HepG2 (cell line): ENCODE results near the gene TPSD1. TPM values are rescaled to one million over a fixed set of nuclear protein-coding genes. Genes with fewer than 3 reads are reported as not detected.

ENCODE experiments used
- ATAC-seq: fragments of 200-7000 bp; cut with Tn5 transposase; 3 replicates; pipeline ENCODE4 v1.9.1; 2020; ENCODE audit warnings: mild to moderate bottlenecking, moderate library complexity
- BruUV-seq: library from RNA; stranded (reverse); fragments of 400-500 nt; replicated peaks from 2 replicates; lab custom pipeline; 2021; lab: Mats Ljungman, UMichigan
- CTCF ChIA-PET: fragments of 300-600 bp; formaldehyde crosslinking; extraction: SDS; loops from one replicate; lab custom pipeline; 2021; ENCODE audit warnings: low total read pairs, inconsistent platforms, low intra/inter-chr PET ratio; lab: Yijun Ruan, JAX
- POLR2A ChIA-PET: fragments of 350-600 bp; sonication (Branson Sonifier 250); formaldehyde crosslinking; loops from one replicate; lab custom pipeline; 2020; ENCODE audit warnings: antibody characterized with exemption, inconsistent platforms; lab: Yijun Ruan, JAX
- DNase-seq: peaks from one replicate; pipeline ENCODE4 v3.0.0-alpha.2; 2015; ENCODE audit warnings: low spot score
- FAIRE-seq: peaks from 3 replicates; lab custom pipeline; 2011; peaks lifted over from hg19 to GRCh38; lab: Jason Lieb, UNC
- H2AFZ ChIP-seq: one replicate; pipeline ENCODE4 v1.6.1; 2011; ENCODE audit warnings: low read length, inconsistent platforms
- H3K27ac ChIP-seq: fragments of 300-600 bp; 3 replicates; pipeline ENCODE4 v1.8.0; 2011; ENCODE audit warnings: mixed run types, mild to moderate bottlenecking, mixed read lengths, low read length, inconsistent platforms; ENCODE audit not compliant: insufficient read depth; ENCODE audit errors: extremely low read length
- H3K27me3 ChIP-seq, 2 experiments: fragments of 200-600 bp in 1 of 2; 2 replicates in 1 of 2; 3 replicates in 1 of 2; pipeline versions ENCODE4 v1.6.0 to v1.8.0; 2011; ENCODE audit warnings: low read length in 2 of 2, mild to moderate bottlenecking in 2 of 2, moderate library complexity in 2 of 2, inconsistent platforms in 1 of 2; ENCODE audit not compliant: insufficient read depth in 2 of 2, control insufficient read depth in 1 of 2
- H3K36me3 ChIP-seq, 2 experiments: fragments of 200-600 bp in 1 of 2; replicated peaks in 1 of 2; 2 replicates in 1 of 2; 3 replicates in 1 of 2; pipeline versions ENCODE4 v1.5.1 to v1.8.0; 2011; ENCODE audit warnings: low read length in 2 of 2, inconsistent platforms in 1 of 2; ENCODE audit not compliant: insufficient read depth in 2 of 2, control insufficient read depth in 1 of 2
- H3K4me1 ChIP-seq: 2 replicates; pipeline ENCODE4 v1.5.1; 2012; ENCODE audit warnings: low read length, inconsistent platforms; ENCODE audit not compliant: insufficient read depth
- H3K4me2 ChIP-seq: 2 replicates; pipeline ENCODE4 v1.6.0; 2011; ENCODE audit warnings: low read depth, low read length, inconsistent platforms
- H3K4me3 ChIP-seq, 3 experiments: fragments of 200-600 bp in 1 of 3; sonication (generic), shearing (Covaris generic) in 1 of 3; replicated peaks in 1 of 3; 2 replicates each; pipeline ENCODE4 v1.5.1; 2011 to 2016; ENCODE audit warnings: low read length in 3 of 3, inconsistent platforms in 2 of 3, low read depth in 2 of 3, mild to moderate bottlenecking in 2 of 3, control low read depth in 1 of 3, mixed read lengths in 1 of 3; ENCODE audit not compliant: insufficient read depth in 1 of 3
- H3K79me2 ChIP-seq: one replicate; pipeline ENCODE4 v1.6.1; 2011; ENCODE audit warnings: low read length, inconsistent platforms; ENCODE audit not compliant: insufficient read depth
- H3K9ac ChIP-seq: 2 replicates; pipeline ENCODE4 v1.6.0; 2011; ENCODE audit warnings: mild to moderate bottlenecking, low read depth, low read length, inconsistent platforms; ENCODE audit not compliant: insufficient read depth
- H3K9me3 ChIP-seq: 2 replicates; pipeline ENCODE4 v1.5.1; 2012; ENCODE audit warnings: mild to moderate bottlenecking, low read length
- H4K20me1 ChIP-seq: 2 replicates; pipeline ENCODE4 v1.6.0; 2011; ENCODE audit warnings: inconsistent platforms, mild to moderate bottlenecking, low read length, moderate library complexity; ENCODE audit not compliant: insufficient read depth
- ASH2L ChIP-seq: fragments of 300-600, 200-600 bp; sonication (generic); IDR thresholded peaks from 2 replicates; pipeline ENCODE4 v1.7.0; 2017; ENCODE audit warnings: low read depth, mild to moderate bottlenecking, moderate library complexity, mixed read lengths, low read length; ENCODE audit not compliant: insufficient read length
- CBFB ChIP-seq: sonication (generic); formaldehyde crosslinking; IDR thresholded peaks from 2 replicates; pipeline ENCODE4 v1.4.0; 2020; ENCODE audit warnings: missing genetic modification reagents
- CREB1 ChIP-seq, 2 experiments: fragments of 450-650 bp in 1 of 2; IDR thresholded peaks; 2 replicates each; pipeline ENCODE4 v1.6.1; 2016 to 2017; ENCODE audit warnings: control low read depth in 1 of 2, mild to moderate bottlenecking in 1 of 2, missing compliant biosample characterization in 1 of 2, missing genetic modification characterization in 1 of 2
- ZFP1 ChIP-seq: IDR thresholded peaks from 2 replicates; pipeline ENCODE4 v1.6.1; 2016
- ZNF331 ChIP-seq: sonication (generic); formaldehyde crosslinking; IDR thresholded peaks from 2 replicates; pipeline ENCODE4 v1.4.0; 2020; ENCODE audit warnings: missing genetic modification reagents
- ZNF382 ChIP-seq: sonication (generic); formaldehyde crosslinking; IDR thresholded peaks from 2 replicates; pipeline ENCODE4 v1.5.0; 2020; ENCODE audit warnings: missing genetic modification reagents, mild to moderate bottlenecking, borderline replicate concordance
- WGBS: methylation state at CpG from one replicate; pipeline ENCODE4 v1.1.6; 2017; ENCODE audit warnings: low lambda C conversion rate; 5-methylcytosine and 5-hydroxymethylcytosine counted together
- in situ Hi-C: cut with HindIII; loops from 2 replicates; pipeline ENCODE4 v1.10.0; 2017; ENCODE audit warnings: low pct_unique_long_range_greater_than_20kb; ENCODE audit not compliant: extremely low pct_ligation_motif_present
- intact Hi-C: fragments of 100-400 bp; cut with micrococcal nuclease; formaldehyde crosslinking; loops from one replicate; pipeline ENCODE4 v1.10.0; 2022; ENCODE audit not compliant: unreplicated experiment
- polyA plus RNA-seq, 8 experiments: library from polyadenylated mRNA; depleted of rRNA in 3 of 8; stranded (reverse) in 7 of 8; unstranded in 1 of 8; fragments of >200 nt; fragmentation: Illumina TruSeq in 4 of 8; extraction: Trizol in 4 of 8; gene quantifications; 2 replicates each; pipeline versions ENCODE4 v1.2.1 to v1.2.3, GENCODE V29; 2011 to 2016; ENCODE audit warnings: low read depth in 4 of 8, missing spikeins in 1 of 8, mixed read lengths in 1 of 8; ENCODE audit not compliant: insufficient read depth in 1 of 8
- total RNA-seq, 5 experiments: library from RNA; depleted of rRNA; stranded (reverse); fragments of >200 nt; fragmentation: Illumina TruSeq; extraction: Trizol; gene quantifications; 2 replicates each; pipeline ENCODE4 v1.2.3, GENCODE V29; 2016; ENCODE audit warnings: low read depth in 1 of 5
- TF ChIP-seq, protein P1 (sequence below): sonication (generic); formaldehyde crosslinking; IDR thresholded peaks from 2 replicates; pipeline ENCODE4 v1.5.1; 2020; ENCODE audit warnings: missing genetic modification reagents, mild to moderate bottlenecking, borderline replicate concordance
- TF ChIP-seq, protein P2 (sequence below): sonication (generic); formaldehyde crosslinking; IDR thresholded peaks from 2 replicates; pipeline ENCODE4 v1.5.0; 2020; ENCODE audit warnings: missing genetic modification reagents, mild to moderate bottlenecking, borderline replicate concordance
- TF ChIP-seq, protein P3 (sequence below): sonication (generic); formaldehyde crosslinking; IDR thresholded peaks from 2 replicates; pipeline ENCODE4 v1.4.0; 2020; ENCODE audit warnings: missing genetic modification reagents

Gene TPSD1
- total and polyA plus RNA-seq, 2 of the 13 experiments (the other 11 are each of a cell fraction or from before 2014, with no cell fraction given): not detected

DNA sequence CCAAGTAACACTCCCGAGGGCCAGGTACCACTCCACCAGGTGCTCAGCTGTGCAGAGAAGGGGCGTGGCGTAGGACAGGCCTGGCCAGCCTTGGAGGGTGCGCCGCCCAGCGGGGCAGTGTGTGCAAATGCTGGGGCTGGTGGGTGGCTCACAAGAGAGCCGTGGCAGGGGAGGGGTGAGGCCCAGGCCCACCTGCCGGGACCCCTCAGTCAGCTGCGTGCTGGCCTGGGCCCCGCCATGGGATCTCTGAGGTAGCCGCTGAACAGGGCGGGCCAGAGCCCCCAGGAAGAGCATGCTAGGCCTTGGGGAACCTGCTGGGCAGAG is 39.6 kb upstream of the TPSD1 start:
- Histone ChIP-seq H4K20me1 (no peaks in the 10 kb centered on the region), H3K27ac (no peak overlapping the region), H3K79me2 (no peaks in the 10 kb centered on the region), H3K4me1 (no peaks in the 10 kb centered on the region), H3K4me3 (no peak overlapping the region), H3K4me2 (no peak overlapping the region), H3K9ac (no peak overlapping the region), H3K27me3 (no peaks in the 10 kb centered on the region), H3K36me3 (no peaks in the 10 kb centered on the region; a peak in 1 of 5 replicates), H2AFZ (no peak overlapping the region), H3K9me3 (no peaks in the 10 kb centered on the region)
- ChIA-PET CTCF (no interaction called here), POLR2A (no interaction called here)
- 56% methylated on average over 7 of the region's 12 CpGs for WGBS
- ATAC-seq (no peak), DNase-seq (no peak), FAIRE-seq (no peak)
- TF ChIP-seq ZNF382 (CRISPR knock-in tag) (no peak), ZNF331 (no peak), CBFB (CRISPR knock-in tag) (no peak), ZFP1 (CRISPR knock-in tag) (no peak), CREB1 (IDR thresholded peaks at IDR 0.05) (no peak), CREB1 (CRISPR knock-in tag; IDR thresholded peaks at IDR 0.05) (no peak), ASH2L (no peak)
- TF ChIP-seq, protein P1, sequence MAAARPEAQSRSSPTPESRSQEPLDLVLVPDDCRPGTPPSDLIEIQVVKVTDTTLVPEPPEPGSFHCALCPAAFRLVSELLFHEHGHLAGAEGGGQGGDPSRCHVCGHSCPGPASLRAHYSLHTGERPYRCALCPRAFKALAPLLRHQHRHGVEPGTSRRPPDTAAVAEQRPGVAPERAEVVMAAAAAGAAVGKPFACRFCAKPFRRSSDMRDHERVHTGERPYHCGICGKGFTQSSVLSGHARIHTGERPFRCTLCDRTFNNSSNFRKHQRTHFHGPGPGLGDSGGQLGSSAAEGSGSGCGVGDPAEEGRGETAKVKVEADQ (CRISPR knock-in tag): no peak
- TF ChIP-seq, protein P2, sequence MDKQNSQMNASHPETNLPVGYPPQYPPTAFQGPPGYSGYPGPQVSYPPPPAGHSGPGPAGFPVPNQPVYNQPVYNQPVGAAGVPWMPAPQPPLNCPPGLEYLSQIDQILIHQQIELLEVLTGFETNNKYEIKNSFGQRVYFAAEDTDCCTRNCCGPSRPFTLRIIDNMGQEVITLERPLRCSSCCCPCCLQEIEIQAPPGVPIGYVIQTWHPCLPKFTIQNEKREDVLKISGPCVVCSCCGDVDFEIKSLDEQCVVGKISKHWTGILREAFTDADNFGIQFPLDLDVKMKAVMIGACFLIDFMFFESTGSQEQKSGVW (CRISPR knock-in tag): no peak
- TF ChIP-seq, protein P3, sequence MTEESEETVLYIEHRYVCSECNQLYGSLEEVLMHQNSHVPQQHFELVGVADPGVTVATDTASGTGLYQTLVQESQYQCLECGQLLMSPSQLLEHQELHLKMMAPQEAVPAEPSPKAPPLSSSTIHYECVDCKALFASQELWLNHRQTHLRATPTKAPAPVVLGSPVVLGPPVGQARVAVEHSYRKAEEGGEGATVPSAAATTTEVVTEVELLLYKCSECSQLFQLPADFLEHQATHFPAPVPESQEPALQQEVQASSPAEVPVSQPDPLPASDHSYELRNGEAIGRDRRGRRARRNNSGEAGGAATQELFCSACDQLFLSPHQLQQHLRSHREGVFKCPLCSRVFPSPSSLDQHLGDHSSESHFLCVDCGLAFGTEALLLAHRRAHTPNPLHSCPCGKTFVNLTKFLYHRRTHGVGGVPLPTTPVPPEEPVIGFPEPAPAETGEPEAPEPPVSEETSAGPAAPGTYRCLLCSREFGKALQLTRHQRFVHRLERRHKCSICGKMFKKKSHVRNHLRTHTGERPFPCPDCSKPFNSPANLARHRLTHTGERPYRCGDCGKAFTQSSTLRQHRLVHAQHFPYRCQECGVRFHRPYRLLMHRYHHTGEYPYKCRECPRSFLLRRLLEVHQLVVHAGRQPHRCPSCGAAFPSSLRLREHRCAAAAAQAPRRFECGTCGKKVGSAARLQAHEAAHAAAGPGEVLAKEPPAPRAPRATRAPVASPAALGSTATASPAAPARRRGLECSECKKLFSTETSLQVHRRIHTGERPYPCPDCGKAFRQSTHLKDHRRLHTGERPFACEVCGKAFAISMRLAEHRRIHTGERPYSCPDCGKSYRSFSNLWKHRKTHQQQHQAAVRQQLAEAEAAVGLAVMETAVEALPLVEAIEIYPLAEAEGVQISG (CRISPR knock-in tag): no peak
- intact Hi-C loops: no loop called here
- in situ Hi-C loops: loop anchor here (25.0 kb wide), 1 partner anchor 404 kb away; the partner anchor contains the start of gene GNG13
- no TSS peak for BruUV-seq
